ENCODE measurements around the gene LCE1A.

LCE1A gene, protein sequence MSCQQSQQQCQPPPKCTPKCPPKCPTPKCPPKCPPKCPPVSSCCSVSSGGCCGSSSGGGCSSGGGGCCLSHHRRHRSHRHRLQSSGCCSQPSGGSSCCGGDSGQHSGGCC

GRCh38 chr1:152827173-152827572 is at the start of gene LCE1A:
LCE1A (plus strand) TSS chr1:152827473; CDS start chr1:152827473, 0 bp downstream.
- intact Hi-C loops (cut with DNase I) = no loop called here
- no peak for DNase-seq

DNA sequence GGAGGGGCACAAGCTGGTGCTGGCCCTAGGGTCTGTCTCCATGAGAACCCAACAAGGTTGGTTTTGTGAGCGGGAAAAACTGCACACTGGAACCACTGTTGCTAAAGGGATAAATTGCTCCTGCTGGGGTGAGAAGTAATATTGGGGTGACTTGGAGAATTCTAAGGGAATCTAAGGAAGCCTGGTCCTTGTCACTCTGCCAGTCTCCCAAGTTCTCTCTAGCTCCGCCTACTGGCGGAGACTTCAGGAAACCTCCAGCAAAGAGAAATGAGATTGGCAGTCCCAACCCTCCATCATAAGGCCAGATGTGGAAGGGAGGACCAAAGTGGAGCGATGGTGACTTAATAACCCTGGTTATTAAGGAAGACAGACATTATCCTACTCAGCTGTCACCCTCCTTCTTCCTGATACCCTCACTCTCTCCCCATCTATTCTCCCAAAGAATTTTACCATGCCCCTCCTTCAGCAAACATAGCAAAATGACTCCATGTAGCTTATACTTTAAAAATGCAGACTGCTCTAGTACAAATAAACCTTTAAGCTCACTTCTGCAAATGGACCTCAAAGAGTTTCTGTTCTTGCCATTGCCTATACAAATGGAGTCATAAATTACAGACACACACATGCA is 49.6 kb upstream of the LCE1A start:
- intact Hi-C loops (cut with DNase I) = no loop called here

DNA sequence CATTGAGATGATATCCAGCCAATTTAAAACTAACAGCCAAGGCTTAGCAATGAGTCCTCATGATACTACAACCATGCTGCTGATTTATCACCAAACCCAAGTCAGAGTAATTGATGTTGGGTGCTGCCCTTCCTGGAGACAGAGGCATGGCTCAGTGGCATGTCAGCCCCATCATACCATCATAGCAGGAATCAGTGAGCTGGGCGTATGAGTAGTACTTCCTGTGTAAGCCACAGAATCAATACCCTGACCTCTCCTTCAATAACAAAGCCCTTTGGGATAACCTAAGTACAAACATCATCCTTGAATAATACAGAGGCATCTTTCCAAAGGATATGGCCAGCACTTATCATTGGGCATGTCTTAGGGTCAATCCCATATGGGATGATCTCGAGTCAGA is 44.2 kb upstream of the LCE1A start:
- intact Hi-C loops (cut with DNase I) = no loop called here
- no peak for DNase-seq

More for the DNA sequence above, 49.6 kb upstream of the LCE1A start:
- no peak for DNase-seq

DNA sequence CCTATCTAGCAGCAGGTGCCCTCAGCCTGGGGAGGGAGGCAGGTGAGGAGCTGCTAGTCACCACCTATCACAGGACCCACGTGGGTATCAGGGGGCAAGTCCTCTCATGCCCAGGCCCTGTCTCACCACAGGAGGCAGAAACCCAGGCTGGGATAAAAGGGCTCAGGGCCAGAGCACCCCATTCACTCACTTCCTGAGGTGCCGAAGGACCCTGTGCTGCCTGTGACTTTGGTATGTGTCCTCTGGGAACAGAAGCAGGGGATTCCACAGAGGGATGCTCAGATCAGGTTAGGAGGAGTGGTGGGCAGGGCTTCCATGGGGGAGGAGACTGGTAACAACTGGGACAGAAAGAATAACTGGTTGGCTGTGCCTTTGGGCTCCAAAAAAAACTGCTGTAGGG is 41.2 kb upstream of the LCE1A start, which contains the start of gene LCE1E:
TSS of gene LCE1E (plus strand) at position 181 of the 400 bp plus-strand sequence. CDS start 1,043 bp downstream, outside the sequence.
- intact Hi-C loops (cut with DNase I) = no loop called here
- DNase-seq = no peak

GRCh38 chr1:152795686-152796085 is 31.6 kb upstream of the LCE1A start:
- intact Hi-C loops (cut with DNase I) = no loop called here
- peak in 1 of 42 donors; percentile 6 for DNase-seq

- intact Hi-C loops (cut with DNase I) = no loop called here
- DNase-seq = no peak
Observed at GRCh38 chr1:152796421-152796820, 30.9 kb upstream of the LCE1A start, which contains the start of gene LCE1D. LCE1D (plus strand) TSS chr1:152796721; CDS start chr1:152797795, 1,074 bp downstream.

- no peak for DNase-seq
- intact Hi-C loops (cut with DNase I) = no loop called here
Observed at GRCh38 chr1:152801333-152801732, 25.9 kb upstream of the LCE1A start.

DNA sequence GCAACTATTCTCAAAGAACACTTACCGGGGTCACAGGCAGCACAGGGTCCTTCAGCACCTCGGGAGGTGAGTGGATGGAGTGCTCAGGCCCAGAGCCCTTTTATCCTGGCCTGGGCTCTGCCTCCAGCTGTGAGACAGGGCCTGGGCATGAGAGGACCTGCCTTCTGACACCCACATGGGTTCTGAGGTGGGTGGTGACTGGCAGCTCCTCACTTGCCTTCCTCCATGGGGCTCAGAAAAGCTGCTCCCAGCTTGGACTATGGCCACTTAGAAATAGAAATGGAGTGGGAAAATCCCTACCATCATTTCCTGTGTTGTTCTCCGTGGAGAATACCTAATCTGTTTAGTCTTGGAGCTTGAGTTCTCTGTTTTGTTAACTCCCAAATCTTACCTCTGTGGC is 20.7 kb upstream of the LCE1A start, which contains the start of gene LCE1C:
TSS of gene LCE1C (minus strand) at position 76 of the 400 bp plus-strand sequence. CDS start 1,173 bp downstream, outside the sequence.
- intact Hi-C loops (cut with DNase I) = no loop called here
- DNase-seq = no peak

DNA sequence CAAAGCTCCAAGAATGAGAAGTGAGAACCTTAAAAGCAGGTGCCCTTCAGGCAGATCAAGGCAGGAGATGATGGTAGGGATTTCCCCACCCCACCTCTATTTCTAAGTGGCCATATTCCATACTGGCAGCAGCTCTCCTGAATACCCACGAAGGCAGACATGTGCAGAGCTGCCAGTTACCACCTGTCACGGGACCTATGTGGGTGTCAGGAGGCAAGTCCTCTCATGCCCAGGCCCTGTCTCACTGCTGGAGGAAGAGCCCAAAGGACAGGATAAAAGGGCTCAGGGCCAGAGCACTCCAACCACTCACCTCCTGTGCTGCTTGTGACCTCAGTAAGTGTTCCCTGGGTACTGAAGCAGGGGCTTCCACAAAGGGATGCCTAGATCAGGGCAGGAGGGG is 16.2 kb upstream of the LCE1A start:
- DNase-seq = no peak
- intact Hi-C loops (cut with DNase I) = no loop called here

DNA sequence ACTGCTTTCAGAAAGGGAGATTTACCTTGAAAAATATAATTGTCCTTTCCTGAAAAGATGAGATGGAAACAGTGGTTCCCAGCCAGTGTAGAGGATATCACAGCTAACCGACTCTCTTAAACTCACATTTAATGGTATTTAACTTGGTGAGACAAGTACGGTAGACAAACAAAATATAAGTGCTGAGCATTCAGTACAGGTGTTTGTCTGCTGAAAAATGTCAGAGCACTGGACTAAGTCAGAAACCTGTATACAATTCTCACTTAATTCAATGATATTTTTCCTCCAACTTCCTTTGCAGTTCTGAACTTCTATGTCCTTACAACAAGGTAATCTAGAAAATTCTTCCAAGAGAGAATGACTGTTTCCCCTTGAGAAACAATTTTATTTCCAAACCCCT is 15.6 kb upstream of the LCE1A start, which contains the start of gene LCE1B:
TSS of gene LCE1B (plus strand) at position 301 of the 400 bp plus-strand sequence. CDS start 476 bp downstream, outside the sequence.
- intact Hi-C loops (cut with DNase I) = no loop called here
- no peak for DNase-seq

- DNase-seq = no peak
- intact Hi-C loops (cut with DNase I) = no loop called here
Observed at GRCh38 chr1:152817309-152817708, 10.0 kb upstream of the LCE1A start.

DNA sequence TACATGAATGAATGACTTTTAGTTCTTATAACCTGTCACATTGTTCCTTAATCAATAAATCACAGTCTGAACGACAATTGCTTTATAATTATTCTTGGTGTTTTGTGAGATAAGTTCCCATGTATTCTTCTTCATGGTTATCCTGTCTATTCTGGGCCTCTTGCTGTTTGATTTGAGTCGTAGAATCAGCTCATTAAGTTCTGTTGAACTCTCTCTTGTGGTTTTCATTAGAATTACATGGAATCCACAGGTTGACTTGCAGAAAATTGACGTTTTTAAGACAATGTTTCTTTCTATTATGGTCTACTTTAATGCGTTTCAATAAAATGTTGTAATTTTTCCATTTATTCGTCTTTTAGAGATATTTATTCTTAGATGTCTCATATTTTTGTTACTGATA is 4.0 kb upstream of the LCE1A start:
- intact Hi-C loops (cut with DNase I) = no loop called here
- no peak for DNase-seq

GRCh38 chr1:152824964-152825363 is 2.3 kb upstream of the LCE1A start:
- intact Hi-C loops (cut with DNase I) = no loop called here
- no peak for DNase-seq

- no peak for DNase-seq
- intact Hi-C loops (cut with DNase I) = no loop called here
Observed at GRCh38 chr1:152836870-152837269, 9.6 kb downstream of the LCE1A start.

GRCh38 chr1:152842556-152842955 is 15.3 kb downstream of the LCE1A start, which contains the start of gene LCE6A:
LCE6A (plus strand) TSS chr1:152842856; CDS start chr1:152843521, 665 bp downstream.
- DNase-seq = no peak
- intact Hi-C loops (cut with DNase I) = no loop called here

GRCh38 chr1:152855661-152856060 is 28.4 kb downstream of the LCE1A start:
- intact Hi-C loops (cut with DNase I) = no loop called here
- DNase-seq = no peak

- intact Hi-C loops (cut with DNase I) = no loop called here
- no peak for DNase-seq
Observed at GRCh38 chr1:152858062-152858461, 30.8 kb downstream of the LCE1A start.

DNA sequence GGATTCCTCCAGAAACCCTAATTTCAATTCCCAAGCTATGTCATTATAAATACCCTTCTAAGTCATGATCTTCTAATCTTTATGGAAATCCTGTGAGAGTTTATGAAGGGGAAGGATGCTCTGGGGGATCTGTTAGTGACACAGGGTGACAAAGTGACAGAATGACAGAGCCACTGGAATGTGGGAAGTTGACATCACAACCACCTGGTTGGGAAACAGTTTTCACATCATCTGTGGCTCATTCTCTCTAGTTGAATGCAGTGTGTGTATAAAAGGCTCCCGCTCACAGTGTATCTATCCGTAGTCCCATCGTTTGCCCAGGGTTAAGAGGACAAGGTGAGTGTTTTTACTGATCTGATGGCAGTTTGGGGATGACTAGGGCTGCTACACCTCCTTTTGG is 32.4 kb downstream of the LCE1A start, which contains the start of gene LCE7A:
TSS of gene LCE7A (plus strand) at position 301 of the 400 bp plus-strand sequence. CDS start 702 bp downstream, outside the sequence.
- intact Hi-C loops (cut with DNase I) = no loop called here
- DNase-seq = no peak

GRCh38 chr1:152860129-152860528 is 32.9 kb downstream of the LCE1A start:
- intact Hi-C loops (cut with DNase I) = no loop called here

DNA sequence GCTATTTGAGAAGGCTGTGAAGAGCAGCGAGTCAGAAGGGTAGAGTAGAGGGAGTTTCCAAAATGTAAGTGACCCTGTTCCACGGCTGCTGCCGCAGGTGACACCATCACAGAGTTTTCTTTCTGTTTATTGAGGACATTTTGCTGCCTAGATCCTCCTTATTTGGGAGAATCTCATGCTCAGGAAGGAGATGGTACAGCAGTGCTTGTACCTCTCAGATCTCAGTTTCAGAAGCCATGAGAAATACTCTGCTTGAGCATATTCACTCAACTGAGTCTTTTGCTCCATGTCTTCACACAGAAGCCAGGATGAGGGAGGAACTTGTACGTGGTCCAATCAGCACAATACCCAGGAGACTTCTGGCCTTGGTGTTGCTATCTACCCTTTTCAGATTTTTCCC is 34.1 kb downstream of the LCE1A start:
- intact Hi-C loops (cut with DNase I) = no loop called here
- no peak for DNase-seq

More at GRCh38 chr1:152860129-152860528, 32.9 kb downstream of the LCE1A start:
- no peak for DNase-seq

DNA sequence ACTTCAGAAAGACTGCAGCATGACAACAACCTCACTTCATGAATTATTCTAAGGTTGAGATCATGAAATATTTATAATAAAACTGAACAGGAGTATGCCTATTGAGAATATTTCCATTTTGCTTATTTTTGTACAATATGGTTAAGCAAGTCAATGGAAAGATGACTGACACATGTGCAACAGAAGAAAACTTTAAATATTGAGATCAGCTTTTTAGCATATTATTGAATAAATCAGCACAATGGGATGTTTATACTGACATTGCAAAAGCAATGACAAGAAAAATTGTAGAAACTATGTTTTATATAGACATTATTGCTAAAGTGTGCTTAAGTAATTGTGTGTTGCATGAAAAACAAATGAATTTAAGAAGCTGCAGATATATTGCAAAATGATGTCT is 37.2 kb downstream of the LCE1A start:
- intact Hi-C loops (cut with DNase I) = no loop called here
- DNase-seq = no peak

Data from head of caudate nucleus (tissue), 42 donors.